GM12878 (cell line): ENCODE results near the gene CATSPERD. TPM values are rescaled to one million over a fixed set of nuclear protein-coding genes. Genes with fewer than 3 reads are reported as not detected.

Experiments
- ATAC-seq: fragments of 200-7000 bp; cut with Tn5 transposase; 3 replicates; pipeline ENCODE4 v1.9.1; 2020; ENCODE audit warnings: mild to moderate bottlenecking, moderate library complexity
- BruUV-seq: library from RNA; stranded (reverse); fragments of 400-500 nt; replicated peaks from 2 replicates; lab custom pipeline; 2021; lab: Mats Ljungman, UMichigan
- CTCF ChIA-PET: fragments of 300-600 bp; sonication (Branson Sonifier 250); formaldehyde crosslinking; extraction: SDS; loops from one replicate; lab custom pipeline; 2021; ENCODE audit warnings: inconsistent platforms; lab: Yijun Ruan, JAX
- POLR2A ChIA-PET: fragments of 350-600 bp; formaldehyde crosslinking; extraction: SDS; loops from one replicate; lab custom pipeline; 2021; ENCODE audit warnings: inconsistent platforms; lab: Charles Lee
- RAD21 ChIA-PET: fragments of 300-600 bp; sonication (Branson Sonifier 250); formaldehyde crosslinking; loops from one replicate; lab custom pipeline; 2023; ENCODE audit warnings: antibody characterized with exemption; ENCODE audit not compliant: unreplicated experiment; lab: Charles Lee
- SMC1A ChIA-PET: fragments of 300-600 bp; sonication (Branson Sonifier 250); formaldehyde crosslinking; loops from one replicate; lab custom pipeline; 2023; ENCODE audit not compliant: unreplicated experiment, uncharacterized antibody; lab: Charles Lee
- DNase-seq: peaks from one replicate; pipeline ENCODE4 v3.0.0-alpha.2; 2011; ENCODE audit warnings: low read depth, low spot score
- FAIRE-seq: peaks from 3 replicates; lab custom pipeline; 2011; peaks lifted over from hg19 to GRCh38; lab: Jason Lieb, UNC
- H2AFZ ChIP-seq: 2 replicates; pipeline ENCODE4 v1.6.0; 2011; ENCODE audit warnings: low read depth, low read length, control low read depth; ENCODE audit not compliant: control insufficient read depth
- H3K27ac ChIP-seq: 2 replicates; pipeline ENCODE4 v1.5.1; 2011; ENCODE audit warnings: control low read depth; ENCODE audit not compliant: control insufficient read depth, insufficient read depth
- H3K27me3 ChIP-seq, 2 experiments: replicated peaks in 1 of 2; 2 replicates each; pipeline versions ENCODE4 v1.6.0 to v1.6.1; 2011; ENCODE audit warnings: low read length in 1 of 2; ENCODE audit not compliant: control insufficient read depth in 2 of 2, insufficient read depth in 2 of 2
- H3K36me3 ChIP-seq, 2 experiments: 2 replicates each; pipeline ENCODE4 v1.5.1; 2011; ENCODE audit warnings: low read length in 1 of 2; ENCODE audit not compliant: control insufficient read depth in 2 of 2, insufficient read depth in 2 of 2
- H3K4me1 ChIP-seq: 2 replicates; pipeline ENCODE4 v1.6.1; 2011; ENCODE audit warnings: mild to moderate bottlenecking, low read length, moderate library complexity, mixed read lengths; ENCODE audit not compliant: control insufficient read depth, insufficient read depth
- H3K4me2 ChIP-seq: 2 replicates; pipeline ENCODE4 v1.6.0; 2011; ENCODE audit warnings: control low read depth; ENCODE audit not compliant: control insufficient read depth, insufficient read depth
- H3K4me3 ChIP-seq: fragments of 200-600 bp; sonication (generic); 2 replicates; pipeline ENCODE4 v1.5.1; 2016
- H3K79me2 ChIP-seq: 2 replicates; pipeline ENCODE4 v1.6.0; 2011; ENCODE audit warnings: low read length; ENCODE audit not compliant: control insufficient read depth, insufficient read depth
- H3K9ac ChIP-seq: 2 replicates; pipeline ENCODE4 v1.8.0; 2011; ENCODE audit warnings: low read length, control low read depth, mixed read lengths; ENCODE audit not compliant: control insufficient read depth, insufficient read depth
- H3K9me3 ChIP-seq: replicated peaks from 3 replicates; pipeline ENCODE4 v1.5.1; 2011; ENCODE audit warnings: mild to moderate bottlenecking, low read length; ENCODE audit not compliant: control insufficient read depth, insufficient read depth
- H4K20me1 ChIP-seq: 2 replicates; pipeline ENCODE4 v1.6.0; 2011; ENCODE audit not compliant: control insufficient read depth, insufficient read depth
- ASH2L ChIP-seq: fragments of 300-600, 200-600 bp; sonication (generic); IDR thresholded peaks from 2 replicates; pipeline ENCODE4 v1.6.1; 2017; ENCODE audit warnings: low read depth, mild to moderate bottlenecking, borderline replicate concordance
- BCL3 ChIP-seq: IDR thresholded peaks from 2 replicates; pipeline ENCODE4 v1.6.1; 2011; ENCODE audit warnings: borderline replicate concordance, low read depth, mild to moderate bottlenecking, moderate library complexity, low read length; ENCODE audit not compliant: insufficient read depth, poor library complexity, severe bottlenecking
- BHLHE40 ChIP-seq, 2 experiments: fragments of 450-650 bp in 1 of 2; IDR thresholded peaks; 2 replicates each; pipeline ENCODE4 v1.6.1; 2011 to 2017; ENCODE audit warnings: low read depth in 2 of 2, borderline replicate concordance in 1 of 2, improper control_type of control experiment in 1 of 2, low read length in 1 of 2, mild to moderate bottlenecking in 1 of 2
- CEBPB ChIP-seq, 2 experiments: fragments of 150-350 bp in 1 of 2; IDR thresholded peaks; 2 replicates each; pipeline ENCODE4 v1.6.1; 2012 to 2014; ENCODE audit warnings: low read depth in 2 of 2, low read length in 2 of 2, borderline replicate concordance in 1 of 2, inconsistent platforms in 1 of 2
- E4F1 ChIP-seq: fragments of 450-650 bp; IDR thresholded peaks from 2 replicates; pipeline ENCODE4 v1.6.1; 2018; ENCODE audit warnings: borderline replicate concordance, mild to moderate bottlenecking; ENCODE audit not compliant: partially characterized antibody
- FOS ChIP-seq: IDR thresholded peaks from 3 replicates; pipeline ENCODE4 v1.6.1; 2011; ENCODE audit warnings: borderline replicate concordance; ENCODE audit not compliant: insufficient read length; ENCODE audit errors: extremely low read depth
- IKZF1 ChIP-seq: fragments of 450-650 bp; conservative IDR thresholded peaks from 2 replicates; pipeline ENCODE4 v1.6.1; 2017; ENCODE audit warnings: antibody characterized with exemption, mild to moderate bottlenecking
- IRF4 ChIP-seq: IDR thresholded peaks from 2 replicates; pipeline ENCODE4 v1.6.1; 2011; ENCODE audit warnings: low read depth, low read length
- IRF5 ChIP-seq: fragments of 450-650 bp; IDR thresholded peaks from 2 replicates; pipeline ENCODE4 v1.6.1; 2017; ENCODE audit warnings: borderline replicate concordance
- KDM1A ChIP-seq: fragments of 200-600 bp; sonication (generic); IDR thresholded peaks from 2 replicates; pipeline ENCODE4 v1.6.1; 2016; ENCODE audit warnings: borderline replicate concordance
- PAX5 ChIP-seq: IDR thresholded peaks from 2 replicates; pipeline ENCODE4 v1.6.1; 2011; ENCODE audit warnings: low read depth, low read length, borderline replicate concordance
- RELA ChIP-seq: fragments of 450-650 bp; IDR thresholded peaks from 2 replicates; pipeline ENCODE4 v1.8.0; 2014; ENCODE audit warnings: borderline replicate concordance; ENCODE audit not compliant: partially characterized antibody
- SPI1 ChIP-seq: IDR thresholded peaks from 2 replicates; pipeline ENCODE4 v1.6.1; 2011; ENCODE audit warnings: low read depth, mild to moderate bottlenecking, low read length, moderate library complexity, borderline replicate concordance; ENCODE audit not compliant: insufficient read depth
- SUPT20H ChIP-seq: IDR thresholded peaks from 2 replicates; pipeline ENCODE4 v1.6.1; 2011; ENCODE audit warnings: low read depth, mild to moderate bottlenecking, low read length, moderate library complexity, borderline replicate concordance; ENCODE audit not compliant: control insufficient read depth
- YY1 ChIP-seq: IDR thresholded peaks from 2 replicates; pipeline ENCODE4 v1.6.1; 2011; ENCODE audit warnings: low read depth, mild to moderate bottlenecking, low read length
- WGBS: methylation state at CpG from one replicate; pipeline ENCODE4 v1.1.6; 2016; ENCODE audit warnings: low lambda C conversion rate; ENCODE audit not compliant: insufficient replicate concordance, insufficient coverage; ENCODE audit errors: missing lambda C conversion rate; 5-methylcytosine and 5-hydroxymethylcytosine counted together
- in situ Hi-C: fragments of 300-500 bp; cut with MboI; formaldehyde crosslinking; loops from 9 replicates; pipeline ENCODE4 v1.14.3; 2018; ENCODE audit warnings: mixed read lengths
- intact Hi-C: fragments of 100-400 bp; cut with micrococcal nuclease; formaldehyde crosslinking; loops from one replicate; pipeline ENCODE4 v1.14.2; 2022; ENCODE audit not compliant: unreplicated experiment
- polyA plus RNA-seq, 11 experiments: library from polyadenylated mRNA; depleted of rRNA in 4 of 11; unstranded in 6 of 11; stranded (reverse) in 5 of 11; fragments of >200 nt; fragmentation: Nextera tagmentation in 4 of 11; fragmentation: Illumina TruSeq in 1 of 11; extraction: Ambion mirVana in 4 of 11; extraction: Trizol in 1 of 11; gene quantifications; 1 replicate in 1 of 11; 2 replicates in 10 of 11; pipeline versions ENCODE4 v1.2.1 to v1.2.3, GENCODE V29; 2011 to 2016; ENCODE audit warnings: inconsistent platforms in 2 of 11, missing spikeins in 2 of 11, low read depth in 1 of 11
- total RNA-seq, 4 experiments: library from RNA; depleted of rRNA in 3 of 4; stranded (reverse); fragments of >200 nt in 3 of 4; fragmentation: Illumina TruSeq in 1 of 4; extraction: Trizol in 1 of 4; gene quantifications; 2 replicates each; pipeline versions ENCODE4 v1.2.1 to v1.2.3, GENCODE V29; 2013 to 2021

CATSPERD gene
- total and polyA plus RNA-seq, 10 of the 15 experiments (the other 5 are each of a cell fraction or from before 2014, with no cell fraction given): 0.02 to 0.38 (median 0.11) TPM; not detected in 5

- no peak for TF ChIP-seq SPI1
- no peak for TF ChIP-seq YY1
- TF ChIP-seq SUPT20H: no peak
- no peak for TF ChIP-seq BHLHE40 (IDR thresholded peaks at IDR 0.05; ENCODE audit: borderline replicate concordance in 1 of 2, low read depth in 2 of 2, low read length in 1 of 2)
- TF ChIP-seq E4F1: no peak
Observed at GRCh38 chr19:5691822-5692722, 28.4 kb upstream of the CATSPERD start (continued).

- Histone ChIP-seq H2AFZ (no peak overlapping the region), H3K36me3 (peaks cover 9 to 53% of the 10 kb centered on the region in 2 experiments; a peak in 3 of 4 replicates), H4K20me1 (no peaks in the 10 kb centered on the region; the same call in none of the 2 replicates), H3K27ac (no peak overlapping the region; the same call in 1 of the 2 replicates), H3K9me3 (no peaks in the 10 kb centered on the region; the same call in 2 of the 3 replicates), H3K4me1 (peaks cover 10% of the 10 kb centered on the region), H3K9ac (peak overlapping the region; percentile 30), H3K4me3 (peak overlapping the region; percentile 94), H3K27me3 (no peaks in the 10 kb centered on the region), H3K4me2 (peak overlapping the region; percentile 64), H3K79me2 (peaks cover 49% of the 10 kb centered on the region)
- POLR2A ChIA-PET: no interaction called here
- RAD21 ChIA-PET: no interaction called here
- SMC1A ChIA-PET: no interaction called here
- DNase-seq: no peak
- no peak for FAIRE-seq
- in situ Hi-C loops (no loop called here), intact Hi-C loops (no loop called here)
- CTCF ChIA-PET: no interaction called here
- 67% methylated on average over 7 of the region's 7 CpGs for WGBS
- ATAC-seq: no peak
- no TSS peak for BruUV-seq
- TF ChIP-seq KDM1A (no peak), IKZF1 (no peak), PAX5 (0 out of 2 replicates have a peak, but pooled peaks have one; percentile 1), ASH2L (no peak), BCL3 (no peak), IRF4 (no peak), FOS (no peak), RELA (no peak), IRF5 (no peak), CEBPB (IDR thresholded peaks at IDR 0.05; ENCODE audit: borderline replicate concordance in 1 of 2, low read depth in 2 of 2, low read length in 2 of 2) (no peak)
Observed at GRCh38 chr19:5692723-5693194, 27.7 kb upstream of the CATSPERD start.
